HepG2 (cell line): ENCODE measurements around the gene MCOLN1. TPM values are rescaled to one million over a fixed set of nuclear protein-coding genes. Genes with fewer than 3 reads are reported as not detected.
A peak's percentile ranks its signal among the peaks of the same experiment; 100 is the strongest.

Experiments
- ATAC-seq: fragments of 200-7000 bp; cut with Tn5 transposase; 3 replicates; pipeline ENCODE4 v1.9.1; 2020; ENCODE audit warnings: mild to moderate bottlenecking, moderate library complexity
- BruUV-seq: library from RNA; stranded (reverse); fragments of 400-500 nt; replicated peaks from 2 replicates; lab custom pipeline; 2021; lab: Mats Ljungman, UMichigan
- CTCF ChIA-PET: fragments of 300-600 bp; formaldehyde crosslinking; extraction: SDS; loops from one replicate; lab custom pipeline; 2021; ENCODE audit warnings: low total read pairs, inconsistent platforms, low intra/inter-chr PET ratio; lab: Yijun Ruan, JAX
- POLR2A ChIA-PET: fragments of 350-600 bp; sonication (Branson Sonifier 250); formaldehyde crosslinking; loops from one replicate; lab custom pipeline; 2020; ENCODE audit warnings: antibody characterized with exemption, inconsistent platforms; lab: Yijun Ruan, JAX
- DNase-seq: peaks from one replicate; pipeline ENCODE4 v3.0.0-alpha.2; 2015; ENCODE audit warnings: low spot score
- FAIRE-seq: peaks from 3 replicates; lab custom pipeline; 2011; peaks lifted over from hg19 to GRCh38; lab: Jason Lieb, UNC
- H2AFZ ChIP-seq: one replicate; pipeline ENCODE4 v1.6.1; 2011; ENCODE audit warnings: low read length, inconsistent platforms
- H3K27ac ChIP-seq: fragments of 300-600 bp; 3 replicates; pipeline ENCODE4 v1.8.0; 2011; ENCODE audit warnings: mixed run types, mild to moderate bottlenecking, mixed read lengths, low read length, inconsistent platforms; ENCODE audit not compliant: insufficient read depth; ENCODE audit errors: extremely low read length
- H3K27me3 ChIP-seq, 2 experiments: fragments of 200-600 bp in 1 of 2; 2 replicates in 1 of 2; 3 replicates in 1 of 2; pipeline versions ENCODE4 v1.6.0 to v1.8.0; 2011; ENCODE audit warnings: low read length in 2 of 2, mild to moderate bottlenecking in 2 of 2, moderate library complexity in 2 of 2, inconsistent platforms in 1 of 2; ENCODE audit not compliant: insufficient read depth in 2 of 2, control insufficient read depth in 1 of 2
- H3K36me3 ChIP-seq, 2 experiments: fragments of 200-600 bp in 1 of 2; replicated peaks in 1 of 2; 2 replicates in 1 of 2; 3 replicates in 1 of 2; pipeline versions ENCODE4 v1.5.1 to v1.8.0; 2011; ENCODE audit warnings: low read length in 2 of 2, inconsistent platforms in 1 of 2; ENCODE audit not compliant: insufficient read depth in 2 of 2, control insufficient read depth in 1 of 2
- H3K4me1 ChIP-seq: 2 replicates; pipeline ENCODE4 v1.5.1; 2012; ENCODE audit warnings: low read length, inconsistent platforms; ENCODE audit not compliant: insufficient read depth
- H3K4me2 ChIP-seq: 2 replicates; pipeline ENCODE4 v1.6.0; 2011; ENCODE audit warnings: low read depth, low read length, inconsistent platforms
- H3K4me3 ChIP-seq, 3 experiments: fragments of 200-600 bp in 1 of 3; sonication (generic), shearing (Covaris generic) in 1 of 3; replicated peaks in 1 of 3; 2 replicates each; pipeline ENCODE4 v1.5.1; 2011 to 2016; ENCODE audit warnings: low read length in 3 of 3, inconsistent platforms in 2 of 3, low read depth in 2 of 3, mild to moderate bottlenecking in 2 of 3, control low read depth in 1 of 3, mixed read lengths in 1 of 3; ENCODE audit not compliant: insufficient read depth in 1 of 3
- H3K79me2 ChIP-seq: one replicate; pipeline ENCODE4 v1.6.1; 2011; ENCODE audit warnings: low read length, inconsistent platforms; ENCODE audit not compliant: insufficient read depth
- H3K9ac ChIP-seq: 2 replicates; pipeline ENCODE4 v1.6.0; 2011; ENCODE audit warnings: mild to moderate bottlenecking, low read depth, low read length, inconsistent platforms; ENCODE audit not compliant: insufficient read depth
- H3K9me3 ChIP-seq: 2 replicates; pipeline ENCODE4 v1.5.1; 2012; ENCODE audit warnings: mild to moderate bottlenecking, low read length
- H4K20me1 ChIP-seq: 2 replicates; pipeline ENCODE4 v1.6.0; 2011; ENCODE audit warnings: inconsistent platforms, mild to moderate bottlenecking, low read length, moderate library complexity; ENCODE audit not compliant: insufficient read depth
- GABPB1 ChIP-seq: IDR thresholded peaks from 2 replicates; pipeline ENCODE4 v1.6.1; 2016; ENCODE audit warnings: mild to moderate bottlenecking, missing genetic modification reagents, moderate library complexity, missing compliant biosample characterization
- RBFOX2 ChIP-seq: fragments of 200-400 bp; formaldehyde crosslinking; IDR thresholded peaks from 2 replicates; pipeline ENCODE4 v1.6.1; 2017; ENCODE audit warnings: low read depth, mild to moderate bottlenecking, low read length
- USF2 ChIP-seq, 2 experiments: sonication (generic) in 1 of 2; formaldehyde crosslinking in 1 of 2; IDR thresholded peaks; 2 replicates each; pipeline versions ENCODE4 v1.5.1 to v1.6.1; 2011 to 2020; ENCODE audit warnings: borderline replicate concordance in 1 of 2, low read depth in 1 of 2, low read length in 1 of 2, mild to moderate bottlenecking in 1 of 2, missing genetic modification reagents in 1 of 2, moderate library complexity in 1 of 2
- ZNF460 ChIP-seq: sonication (generic); formaldehyde crosslinking; IDR thresholded peaks from 2 replicates; pipeline ENCODE4 v1.5.1; 2020; ENCODE audit warnings: missing genetic modification reagents, mild to moderate bottlenecking, borderline replicate concordance
- WGBS: methylation state at CpG from one replicate; pipeline ENCODE4 v1.1.6; 2017; ENCODE audit warnings: low lambda C conversion rate; 5-methylcytosine and 5-hydroxymethylcytosine counted together
- in situ Hi-C: cut with HindIII; loops from 2 replicates; pipeline ENCODE4 v1.10.0; 2017; ENCODE audit warnings: low pct_unique_long_range_greater_than_20kb; ENCODE audit not compliant: extremely low pct_ligation_motif_present
- intact Hi-C: fragments of 100-400 bp; cut with micrococcal nuclease; formaldehyde crosslinking; loops from one replicate; pipeline ENCODE4 v1.10.0; 2022; ENCODE audit not compliant: unreplicated experiment
- polyA plus RNA-seq, 8 experiments: library from polyadenylated mRNA; depleted of rRNA in 3 of 8; stranded (reverse) in 7 of 8; unstranded in 1 of 8; fragments of >200 nt; fragmentation: Illumina TruSeq in 4 of 8; extraction: Trizol in 4 of 8; gene quantifications; 2 replicates each; pipeline versions ENCODE4 v1.2.1 to v1.2.3, GENCODE V29; 2011 to 2016; ENCODE audit warnings: low read depth in 4 of 8, missing spikeins in 1 of 8, mixed read lengths in 1 of 8; ENCODE audit not compliant: insufficient read depth in 1 of 8
- total RNA-seq, 5 experiments: library from RNA; depleted of rRNA; stranded (reverse); fragments of >200 nt; fragmentation: Illumina TruSeq; extraction: Trizol; gene quantifications; 2 replicates each; pipeline ENCODE4 v1.2.3, GENCODE V29; 2016; ENCODE audit warnings: low read depth in 1 of 5

The MCOLN1 gene
- total and polyA plus RNA-seq, 2 of the 13 experiments (the other 11 are each of a cell fraction or from before 2014, with no cell fraction given): 3.4 to 15.7 TPM

GRCh38 chr19:7519361-7520130, 2.9 kb upstream of the MCOLN1 start:
- BruUV-seq: no TSS peak
- in situ Hi-C loops (no loop called here), intact Hi-C loops (no loop called here)
- no peak overlapping the region for H3K4me2 ChIP-seq
- no peak for DNase-seq
- H3K79me2 ChIP-seq: no peaks in the 10 kb centered on the region
- TF ChIP-seq ZNF460 (CRISPR knock-in tag): no peak
- no peak for TF ChIP-seq GABPB1 (CRISPR knock-in tag)
- no peak for TF ChIP-seq USF2 (IDR thresholded peaks at IDR 0.05; ENCODE audit: low read depth, low read length)
- TF ChIP-seq USF2 (CRISPR knock-in tag; IDR thresholded peaks at IDR 0.05; ENCODE audit: borderline replicate concordance): no peak
- TF ChIP-seq RBFOX2: 0 out of 2 replicates have a peak, but pooled peaks have one; percentile 60
- TF ChIP-seq, all 625 proteins: peak for 1
- H3K9me3 ChIP-seq: no peaks in the 10 kb centered on the region
- H3K27ac ChIP-seq: no peak overlapping the region
- H3K36me3 ChIP-seq: no peaks in the 10 kb centered on the region
- ATAC-seq (no peak), FAIRE-seq (no peak)
- ChIA-PET POLR2A (no interaction called here), CTCF (no interaction called here)
- no peak overlapping the region for H3K4me3 ChIP-seq
- no peak overlapping the region for H3K9ac ChIP-seq
- no peak overlapping the region for H2AFZ ChIP-seq
- no peaks in the 10 kb centered on the region for H4K20me1 ChIP-seq
- no peaks in the 10 kb centered on the region for H3K27me3 ChIP-seq
- peaks cover 33% of the 10 kb centered on the region for H3K4me1 ChIP-seq
- 97% methylated on average over 22 of the region's 74 CpGs for WGBS
